ENCODE measurements around the gene TPK1. TPM values are rescaled to one million over a fixed set of nuclear protein-coding genes. Genes with fewer than 3 reads are reported as not detected.

TPK1 gene
- total and polyA plus RNA-seq, 2 of the 8 experiments (the other 6 are each of a cell fraction or from before 2014, with no cell fraction given), result 1.9 to 2.7 TPM

- TF ChIP-seq SUZ12 (IDR thresholded peaks at IDR 0.05; ENCODE audit: low read length), result no peak
Observed at GRCh38 chr7:144873316-144873845, 37.5 kb upstream of the TPK1 start (continued).

All from H1 (cell line).